LNCAP (cell line): ENCODE measurements around the gene NPR1.

Experiments
- CTCF ChIP-seq: fragments of 450-650 bp; IDR thresholded peaks from 2 replicates; pipeline ENCODE4 v1.5.1; 2017; ENCODE audit warnings: mild to moderate bottlenecking

NPR1 gene

GRCh38 chr1:153651771-153652170 lies 26.7 kb upstream of the NPR1 start:
- TF ChIP-seq CTCF: no peak

GRCh38 chr1:153652805-153653500 lies 25.5 kb upstream of the NPR1 start:
- no peak for TF ChIP-seq CTCF

GRCh38 chr1:153655333-153655732 lies 23.2 kb upstream of the NPR1 start:
- TF ChIP-seq CTCF: no peak

GRCh38 chr1:153658400-153659174 lies 19.9 kb upstream of the NPR1 start, which contains the start of gene SNAPIN:
SNAPIN (plus strand) TSS chr1:153658703; CDS start chr1:153658744, 41 bp downstream.
- TF ChIP-seq CTCF: no peak

- no peak for TF ChIP-seq CTCF
Measured at GRCh38 chr1:153659175-153659534, 19.3 kb upstream of the NPR1 start.

- no peak for TF ChIP-seq CTCF
Measured at GRCh38 chr1:153659656-153660055, 18.8 kb upstream of the NPR1 start.

GRCh38 chr1:153661111-153661708 lies 17.3 kb upstream of the NPR1 start:
- no peak for TF ChIP-seq CTCF
